ENCODE data around the gene CDH22. TPM values are rescaled to one million over a fixed set of nuclear protein-coding genes. Genes with fewer than 3 reads are reported as not detected.

The CDH22 gene
- total RNA-seq, 1 donor from 2014 or later = 0.18 TPM

- no peaks in the 10 kb centered on the region for H3K9me3 Mint-ChIP-seq
- no peak for DNase-seq (ENCODE audit: low spot score in 2 of 2, unreplicated experiment in 2 of 2)
- H3K4me1 Mint-ChIP-seq = peaks cover 7% of the 10 kb centered on the region
- no peak for TF ChIP-seq CTCF (IDR thresholded peaks at IDR 0.05; ENCODE audit: unreplicated experiment)
- no peaks in the 10 kb centered on the region for H3K36me3 Mint-ChIP-seq
- peaks cover 78% of the 10 kb centered on the region for H3K27me3 Mint-ChIP-seq (ENCODE audit: low read depth)
- no peak overlapping the region for H3K4me3 Mint-ChIP-seq
- no peak overlapping the region for H3K27ac Mint-ChIP-seq
Measured at GRCh38 chr20:46168438-46168837, 139.9 kb downstream of the CDH22 start.

- TF ChIP-seq CTCF (IDR thresholded peaks at IDR 0.05; ENCODE audit: unreplicated experiment) = no peak
- no peak for DNase-seq (ENCODE audit: low spot score in 2 of 2, unreplicated experiment in 2 of 2)
- Mint-ChIP-seq H3K36me3 (no peaks in the 10 kb centered on the region), H3K27me3 (ENCODE audit: low read depth) (peaks cover 78% of the 10 kb centered on the region), H3K27ac (no peak overlapping the region), H3K4me3 (no peak overlapping the region), H3K4me1 (peaks cover 7% of the 10 kb centered on the region), H3K9me3 (no peaks in the 10 kb centered on the region)
Measured at GRCh38 chr20:46167080-46167479, 141.2 kb downstream of the CDH22 start.

- Mint-ChIP-seq H3K9me3 (no peaks in the 10 kb centered on the region), H3K27me3 (ENCODE audit: low read depth) (peaks cover 75% of the 10 kb centered on the region), H3K4me3 (no peak overlapping the region), H3K4me1 (peaks cover under 1% of the 10 kb centered on the region), H3K36me3 (no peaks in the 10 kb centered on the region), H3K27ac (no peak overlapping the region)
- no peak for TF ChIP-seq CTCF (IDR thresholded peaks at IDR 0.05; ENCODE audit: unreplicated experiment)
- DNase-seq (ENCODE audit: low spot score in 2 of 2, unreplicated experiment in 2 of 2) = no peak
Measured at GRCh38 chr20:46164254-46164653, 144.0 kb downstream of the CDH22 start.

- Mint-ChIP-seq H3K36me3 (no peaks in the 10 kb centered on the region), H3K27ac (no peak overlapping the region), H3K4me1 (no peaks in the 10 kb centered on the region), H3K4me3 (no peak overlapping the region), H3K9me3 (no peaks in the 10 kb centered on the region), H3K27me3 (ENCODE audit: low read depth) (peaks cover 74% of the 10 kb centered on the region)
- no peak for DNase-seq (ENCODE audit: low spot score in 2 of 2, unreplicated experiment in 2 of 2)
- no peak for TF ChIP-seq CTCF (IDR thresholded peaks at IDR 0.05; ENCODE audit: unreplicated experiment)
Measured at GRCh38 chr20:46161921-46162320, 146.4 kb downstream of the CDH22 start.

GRCh38 chr20:46160661-46161060, 147.6 kb downstream of the CDH22 start:
- Mint-ChIP-seq H3K9me3 (no peaks in the 10 kb centered on the region), H3K27ac (no peak overlapping the region), H3K27me3 (ENCODE audit: low read depth) (peaks cover 64% of the 10 kb centered on the region), H3K36me3 (no peaks in the 10 kb centered on the region), H3K4me3 (no peak overlapping the region), H3K4me1 (no peaks in the 10 kb centered on the region)
- TF ChIP-seq CTCF (IDR thresholded peaks at IDR 0.05; ENCODE audit: unreplicated experiment) = no peak
- no peak for DNase-seq (ENCODE audit: low spot score in 2 of 2, unreplicated experiment in 2 of 2)

Measured in mesothelial cell of epicardium (in vitro differentiated cells).